IPS DF 4.7 (cell line): ENCODE results near the gene FMR1NB.

Experiments
- DNase-seq: peaks from one replicate; pipeline ENCODE4 v3.0.0-alpha.2; 2013; ENCODE audit warnings: low spot score; ENCODE audit errors: extremely low read depth

The FMR1NB gene, protein sequence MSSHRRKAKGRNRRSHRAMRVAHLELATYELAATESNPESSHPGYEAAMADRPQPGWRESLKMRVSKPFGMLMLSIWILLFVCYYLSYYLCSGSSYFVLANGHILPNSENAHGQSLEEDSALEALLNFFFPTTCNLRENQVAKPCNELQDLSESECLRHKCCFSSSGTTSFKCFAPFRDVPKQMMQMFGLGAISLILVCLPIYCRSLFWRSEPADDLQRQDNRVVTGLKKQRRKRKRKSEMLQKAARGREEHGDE

DNA sequence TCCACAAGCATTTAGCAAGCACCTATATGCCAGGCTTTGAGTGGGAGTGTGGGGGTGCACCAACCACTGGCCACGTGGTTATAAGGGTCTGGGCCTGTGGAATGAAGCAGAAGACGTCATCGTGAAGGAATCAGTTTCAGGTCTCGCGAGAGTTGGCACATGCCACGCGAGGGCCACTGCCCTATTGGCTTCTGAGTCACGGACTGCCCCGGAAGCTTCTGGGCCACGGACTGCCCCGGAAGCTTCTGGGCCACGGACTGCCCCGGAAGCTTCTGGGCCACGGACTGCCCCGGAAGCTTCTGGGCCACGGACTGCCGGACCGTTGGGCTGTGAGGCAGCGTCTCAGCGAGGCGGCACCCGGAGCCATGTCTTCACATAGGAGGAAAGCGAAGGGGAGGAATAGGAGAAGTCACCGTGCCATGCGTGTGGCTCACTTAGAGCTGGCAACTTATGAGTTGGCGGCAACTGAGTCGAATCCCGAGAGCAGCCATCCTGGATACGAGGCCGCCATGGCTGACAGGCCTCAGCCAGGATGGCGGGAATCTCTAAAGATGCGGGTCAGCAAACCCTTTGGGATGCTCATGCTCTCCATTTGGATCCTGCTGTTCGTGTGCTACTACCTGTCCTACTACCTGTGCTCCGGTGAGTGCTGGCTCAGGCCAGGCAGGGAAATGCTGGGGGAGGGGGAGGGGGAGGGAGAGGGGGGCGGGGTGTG lies at the start of gene FMR1NB:
Gene FMR1NB (plus strand): TSS at position 300 of the 715 bp plus-strand sequence. CDS start 66 bp downstream, at position 366.
- DNase-seq = no peak

DNA sequence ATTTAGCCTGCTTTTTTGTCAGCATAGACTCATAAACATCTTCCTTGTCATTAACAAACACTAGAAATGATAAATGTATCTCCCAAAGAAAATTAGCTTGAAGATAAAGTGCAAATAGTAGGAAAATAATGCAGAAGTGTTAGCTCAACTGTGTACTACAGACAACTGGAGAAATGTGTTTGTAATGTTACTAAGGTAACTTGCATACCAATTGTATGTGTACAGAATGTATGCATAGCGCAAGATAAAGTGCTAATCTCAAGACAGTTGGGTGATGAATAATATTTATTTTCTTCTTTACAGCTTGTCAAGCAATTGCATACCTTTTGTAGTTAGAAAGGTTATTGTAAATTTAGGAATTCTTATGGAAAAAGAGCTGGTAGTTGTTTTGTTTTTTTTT lies 47.3 kb upstream of the FMR1NB start:
- no peak for DNase-seq

DNA sequence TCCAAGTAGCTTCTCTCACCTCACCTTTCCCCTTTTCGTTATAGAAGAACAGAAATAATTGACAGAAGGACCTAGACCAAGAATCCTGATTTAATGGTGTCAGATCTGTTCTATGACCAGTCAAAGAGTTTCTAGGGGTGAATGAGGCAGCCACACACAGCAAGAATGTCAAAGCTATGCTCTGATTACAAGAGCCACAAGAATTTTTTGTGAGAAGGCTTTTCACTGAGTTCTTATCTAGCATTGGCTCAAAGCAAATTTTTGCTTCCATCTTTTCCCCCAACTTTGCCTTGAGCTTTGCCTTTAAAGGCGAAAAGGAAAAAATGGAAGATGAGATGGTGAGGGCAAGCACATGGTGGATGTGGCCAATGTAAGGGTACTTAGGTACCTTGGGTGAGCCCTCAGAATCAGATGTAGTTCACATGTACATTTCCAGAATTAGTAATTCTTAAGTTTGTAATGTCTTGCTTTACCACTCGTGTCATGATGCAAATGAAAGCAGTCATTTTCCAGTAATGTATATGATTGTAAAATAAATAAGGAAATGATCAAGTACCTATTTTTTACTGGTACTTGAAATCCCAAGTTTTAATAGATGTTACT lies 45.9 kb upstream of the FMR1NB start:
- DNase-seq = no peak

DNA sequence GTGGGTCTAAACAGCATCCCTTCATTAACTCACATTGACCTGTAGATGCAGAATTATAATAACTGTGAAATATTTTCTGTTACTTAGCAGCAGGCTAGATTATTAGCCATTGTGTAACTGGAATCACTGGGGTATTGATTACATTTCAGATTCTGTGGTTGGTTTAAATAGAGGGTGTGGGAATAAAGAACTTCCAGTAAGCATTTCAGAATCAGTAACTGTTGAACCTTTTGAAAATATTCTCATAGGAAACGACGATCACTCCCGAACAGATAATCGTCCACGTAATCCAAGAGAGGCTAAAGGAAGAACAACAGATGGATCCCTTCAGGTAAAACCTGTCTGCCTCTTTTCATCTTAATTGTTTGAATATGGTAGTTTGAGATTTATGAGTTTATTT lies 35.9 kb upstream of the FMR1NB start:
- DNase-seq = no peak

DNA sequence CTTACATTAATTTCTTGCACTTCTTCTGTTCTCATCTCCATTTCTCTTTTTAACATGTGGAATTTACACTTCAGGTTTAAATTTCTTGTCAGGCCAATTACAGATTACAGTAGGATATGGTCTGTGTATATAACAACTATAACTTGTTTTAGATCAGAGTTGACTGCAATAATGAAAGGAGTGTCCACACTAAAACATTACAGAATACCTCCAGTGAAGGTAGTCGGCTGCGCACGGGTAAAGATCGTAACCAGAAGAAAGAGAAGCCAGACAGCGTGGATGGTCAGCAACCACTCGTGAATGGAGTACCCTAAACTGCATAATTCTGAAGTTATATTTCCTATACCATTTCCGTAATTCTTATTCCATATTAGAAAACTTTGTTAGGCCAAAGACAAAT lies 32.6 kb upstream of the FMR1NB start:
- DNase-seq = no peak

DNA sequence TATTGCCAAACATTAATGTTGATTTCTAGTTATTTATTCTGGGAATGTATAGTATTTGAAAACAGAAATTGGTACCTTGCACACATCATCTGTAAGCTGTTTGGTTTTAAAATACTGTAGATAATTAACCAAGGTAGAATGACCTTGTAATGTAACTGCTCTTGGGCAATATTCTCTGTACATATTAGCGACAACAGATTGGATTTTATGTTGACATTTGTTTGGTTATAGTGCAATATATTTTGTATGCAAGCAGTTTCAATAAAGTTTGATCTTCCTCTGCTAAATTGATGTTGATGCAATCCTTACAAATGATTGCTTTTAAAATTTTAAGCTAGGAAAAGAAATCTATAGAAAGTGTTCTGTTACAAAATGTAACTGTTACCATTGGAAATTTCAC lies 30.8 kb upstream of the FMR1NB start:
- DNase-seq = no peak

DNA sequence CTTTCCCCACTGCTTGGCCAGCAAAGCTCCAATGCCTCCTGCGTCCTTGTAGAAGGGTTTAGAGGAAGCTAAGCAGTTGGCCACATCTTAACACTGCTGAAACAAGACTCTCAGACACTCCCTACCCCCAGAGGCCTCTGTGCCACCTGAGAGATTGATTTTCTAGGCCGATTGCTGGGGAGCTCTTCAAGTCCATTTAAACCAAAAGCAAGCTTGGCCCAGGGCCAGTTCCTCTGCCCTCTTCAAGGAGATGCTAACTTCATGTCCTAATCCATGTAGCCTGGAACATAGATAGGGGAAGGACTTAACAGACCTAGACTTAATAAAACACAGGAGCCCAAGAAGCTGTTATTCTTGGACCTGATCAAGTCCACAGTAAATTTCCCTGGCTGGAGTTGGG lies 27.2 kb upstream of the FMR1NB start:
- no peak for DNase-seq

DNA sequence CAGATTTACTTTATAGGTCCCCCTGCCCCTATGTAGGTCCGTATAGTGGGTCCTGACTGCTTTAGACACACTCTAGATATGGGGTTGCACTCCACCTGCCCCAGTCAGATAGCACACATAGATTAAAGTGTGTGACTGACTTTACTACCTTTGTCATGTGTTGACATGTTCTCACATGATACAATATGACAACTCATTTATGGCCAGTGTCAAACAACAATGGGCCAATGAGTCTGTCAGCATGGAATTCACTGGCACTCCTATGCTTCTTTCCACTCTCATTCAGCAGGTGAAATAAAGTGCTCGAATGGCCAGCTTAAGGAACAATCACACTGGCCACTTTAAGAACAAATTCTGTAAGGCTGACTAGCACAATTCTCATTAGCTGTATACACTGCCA lies 23.8 kb upstream of the FMR1NB start:
- DNase-seq = no peak

DNA sequence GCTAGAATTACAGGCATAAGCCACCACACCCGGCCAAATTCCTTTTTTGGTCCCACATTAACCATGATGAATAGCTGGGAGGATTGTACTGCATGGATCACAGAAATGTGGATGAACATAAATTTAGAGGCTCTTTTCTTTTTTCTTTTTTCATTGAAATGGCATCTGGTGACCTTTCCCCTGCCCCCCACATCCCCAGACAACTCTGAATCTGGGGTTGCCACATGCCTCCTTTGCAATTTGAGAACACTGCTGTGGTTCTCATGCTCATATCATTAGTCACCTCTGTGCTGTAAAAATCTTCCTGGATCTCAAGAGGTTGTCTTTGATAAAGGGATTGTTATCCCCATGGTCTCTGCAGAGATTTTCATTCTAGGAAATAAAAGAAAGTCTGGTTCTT lies 22.8 kb upstream of the FMR1NB start:
- no peak for DNase-seq

DNA sequence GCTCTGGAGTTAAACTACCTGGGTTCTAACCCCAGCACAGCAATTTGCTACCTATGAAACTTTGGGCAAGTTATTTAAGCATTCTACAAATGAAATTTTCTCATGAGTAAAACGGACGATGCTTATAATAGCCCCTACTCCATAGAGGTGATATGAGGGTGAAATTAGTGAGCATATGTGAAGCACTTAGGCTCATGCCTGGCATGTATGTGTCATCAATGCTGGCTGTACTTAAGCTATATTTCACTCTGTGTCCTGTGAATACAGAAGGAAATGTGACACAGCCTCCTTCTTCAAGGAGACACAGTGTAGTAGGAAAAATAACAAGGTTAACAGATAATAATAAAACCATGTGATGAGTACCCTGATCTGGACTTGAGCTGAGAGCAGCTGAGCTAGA lies 20.4 kb upstream of the FMR1NB start:
- DNase-seq = no peak

DNA sequence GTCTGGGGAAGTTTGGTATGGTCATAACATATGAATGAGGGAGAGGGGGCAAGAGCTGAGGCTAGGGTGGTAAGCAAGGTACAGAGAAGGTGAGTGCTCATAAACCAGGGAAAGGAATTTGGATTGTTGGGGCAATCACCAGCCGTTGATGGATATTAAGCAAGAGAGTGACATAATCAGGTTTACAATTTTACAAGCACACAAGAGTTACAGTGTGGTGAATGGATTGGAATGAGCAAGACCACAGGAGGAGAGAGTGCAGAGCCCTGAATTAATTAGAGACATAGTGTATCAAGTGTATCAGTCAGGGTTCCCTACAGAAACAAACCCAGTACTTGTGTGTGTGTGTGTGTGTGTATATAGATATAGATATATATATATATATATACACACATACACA lies 18.7 kb upstream of the FMR1NB start:
- DNase-seq = no peak

DNA sequence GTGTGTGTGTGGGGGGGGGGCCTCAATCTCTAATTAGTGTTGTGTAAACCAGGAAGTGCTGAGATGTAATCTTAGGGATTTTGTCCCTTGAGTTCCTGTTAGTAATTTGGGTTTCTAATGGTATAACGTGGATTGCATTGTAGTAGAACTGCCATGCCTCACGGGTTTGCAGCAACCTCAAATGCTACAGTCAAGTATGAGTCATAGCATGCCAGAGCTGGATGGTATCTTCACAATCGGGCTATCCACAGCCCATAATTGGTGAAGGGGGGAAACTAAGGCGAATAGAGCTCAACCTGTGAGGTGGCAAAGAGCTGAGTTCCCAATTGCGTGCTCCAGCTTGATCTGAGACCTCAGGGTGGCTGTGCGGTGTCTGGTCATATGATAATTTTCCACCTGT lies 2.2 kb upstream of the FMR1NB start:
- no peak for DNase-seq

DNA sequence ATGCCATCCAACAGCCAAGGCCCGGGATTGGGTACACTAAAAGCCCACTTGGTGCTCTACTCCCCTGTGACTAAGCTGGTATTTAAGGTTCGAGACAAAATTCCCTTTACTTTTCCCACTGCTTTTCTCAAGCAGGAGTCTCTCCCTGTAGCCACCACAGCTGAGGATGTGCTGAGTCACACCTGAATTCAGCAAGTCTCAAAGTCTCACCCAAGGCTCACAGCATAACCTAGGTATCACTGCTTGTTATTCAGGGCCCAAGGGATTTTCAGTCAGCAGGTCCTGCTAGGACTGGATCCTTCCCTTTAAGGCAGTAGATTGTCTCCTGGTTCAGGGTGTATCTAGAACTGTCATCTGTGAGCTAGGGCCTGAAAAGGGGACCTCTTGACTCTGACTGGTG lies 39.2 kb downstream of the FMR1NB start:
- no peak for DNase-seq

DNA sequence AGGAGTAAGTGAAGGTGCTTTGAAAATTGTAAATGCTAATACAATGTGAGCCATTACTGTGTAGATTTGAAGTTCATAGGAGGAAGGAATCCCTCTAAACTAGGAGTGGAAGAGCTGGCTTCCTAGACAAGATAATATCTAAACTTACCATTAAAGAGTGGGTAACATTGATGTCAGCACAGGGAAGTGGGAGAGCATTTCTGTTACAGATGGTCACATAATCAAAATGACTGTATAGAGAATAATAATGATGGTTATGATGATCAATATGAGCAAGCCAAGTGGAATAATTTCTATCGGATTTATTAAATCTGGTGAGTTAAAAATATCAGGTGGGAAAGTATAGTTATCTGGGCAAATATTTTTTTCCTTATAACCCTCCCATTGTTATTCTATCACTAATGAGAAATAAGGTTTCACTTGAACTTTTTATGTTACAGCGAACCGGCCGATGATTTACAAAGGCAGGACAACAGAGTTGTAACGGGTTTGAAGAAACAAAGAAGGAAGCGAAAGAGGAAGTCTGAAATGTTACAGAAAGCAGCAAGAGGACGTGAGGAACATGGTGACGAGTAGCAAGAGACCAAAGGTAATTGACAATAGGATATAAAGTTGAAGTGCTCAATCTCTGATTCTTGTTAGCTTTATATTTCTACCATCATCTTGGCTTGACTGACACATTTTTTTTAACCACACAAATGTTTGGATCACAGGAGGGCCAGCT lies 43.5 kb downstream of the FMR1NB start:
- DNase-seq = no peak

DNA sequence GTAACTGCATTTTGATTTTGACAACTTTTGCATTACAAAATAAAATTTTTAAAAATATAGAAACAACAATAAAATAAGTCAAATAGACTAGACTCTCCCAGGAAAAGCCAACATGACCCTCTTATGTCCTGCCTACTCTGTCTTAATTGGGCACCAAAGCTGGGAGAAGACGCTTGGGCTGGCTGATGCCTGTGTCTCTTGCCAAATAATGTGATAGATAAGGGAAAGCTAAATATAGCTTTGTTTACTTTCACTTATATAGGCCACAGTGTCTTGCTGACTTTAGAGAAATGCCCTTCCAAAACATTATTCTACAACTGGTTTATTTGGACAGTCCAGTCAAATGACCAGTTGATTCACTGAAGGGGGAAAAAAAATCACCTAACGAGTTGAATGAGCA lies 54.2 kb downstream of the FMR1NB start:
- DNase-seq = no peak

DNA sequence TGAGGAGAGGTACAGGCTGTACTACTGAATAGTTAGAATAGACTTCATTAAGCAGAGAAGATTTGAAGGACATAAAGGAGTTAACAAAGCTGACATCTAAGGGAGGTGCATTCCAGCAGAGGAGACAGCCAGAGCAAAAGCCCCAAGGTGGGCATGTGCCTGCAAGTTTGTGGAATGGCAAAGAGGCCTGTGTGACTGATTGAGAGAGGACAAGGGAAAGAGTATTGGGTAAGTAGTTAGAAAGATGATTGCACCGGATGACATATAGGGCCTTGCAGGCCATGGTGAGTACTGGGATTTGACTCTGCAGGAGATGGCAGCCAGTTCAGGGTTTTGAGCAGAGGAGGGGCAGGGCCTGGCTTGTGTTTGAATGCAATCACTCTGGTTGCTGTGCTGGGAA lies 55.9 kb downstream of the FMR1NB start:
- no peak for DNase-seq

DNA sequence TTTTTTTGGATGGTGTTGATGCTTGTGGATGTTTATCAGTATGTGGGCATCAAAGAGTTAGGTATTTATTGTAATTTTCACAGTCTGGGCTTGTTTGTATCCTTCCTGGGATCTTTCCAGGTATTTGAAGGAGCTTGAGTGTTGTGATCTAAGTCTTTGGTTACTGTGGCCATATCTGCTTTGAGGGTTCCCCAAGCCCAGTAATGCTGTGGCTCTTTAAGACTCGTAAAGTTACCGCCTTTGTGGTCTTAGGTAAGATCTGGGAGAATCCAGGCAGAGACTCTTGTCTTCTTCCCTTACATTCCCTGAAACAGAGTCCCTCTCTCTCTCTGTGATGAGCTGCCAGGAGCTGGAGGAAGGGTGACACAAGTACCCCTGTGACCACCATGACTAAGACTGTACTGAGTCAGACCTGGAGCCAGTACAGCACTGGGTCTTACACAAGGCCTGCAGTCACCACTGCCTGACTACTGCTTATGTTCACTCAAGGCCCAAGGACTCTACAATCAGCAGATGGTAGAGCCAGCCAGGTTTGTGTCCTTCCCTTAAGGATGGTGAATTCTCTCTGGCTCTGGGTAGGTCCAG lies 62.2 kb downstream of the FMR1NB start:
- no peak for DNase-seq

DNA sequence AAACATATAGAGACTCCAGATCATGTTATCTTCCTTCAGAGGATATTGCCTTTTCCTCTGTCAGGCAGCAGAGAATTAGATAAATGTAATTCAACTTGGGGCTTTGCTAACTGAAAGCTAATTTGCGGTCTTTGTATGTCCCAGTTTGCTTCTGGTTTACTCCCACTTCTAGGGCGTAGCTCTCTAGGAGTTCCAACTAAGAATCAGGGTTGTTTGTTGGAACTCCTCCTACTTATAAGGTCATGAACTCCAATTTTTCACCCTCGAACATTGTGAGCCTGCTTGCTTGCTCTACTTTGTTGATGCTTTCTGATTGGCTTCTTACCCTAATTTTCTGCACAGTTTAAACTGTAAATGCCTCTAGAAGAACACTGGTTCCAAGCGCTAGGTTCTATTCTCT lies 66.1 kb downstream of the FMR1NB start:
- DNase-seq = no peak

DNA sequence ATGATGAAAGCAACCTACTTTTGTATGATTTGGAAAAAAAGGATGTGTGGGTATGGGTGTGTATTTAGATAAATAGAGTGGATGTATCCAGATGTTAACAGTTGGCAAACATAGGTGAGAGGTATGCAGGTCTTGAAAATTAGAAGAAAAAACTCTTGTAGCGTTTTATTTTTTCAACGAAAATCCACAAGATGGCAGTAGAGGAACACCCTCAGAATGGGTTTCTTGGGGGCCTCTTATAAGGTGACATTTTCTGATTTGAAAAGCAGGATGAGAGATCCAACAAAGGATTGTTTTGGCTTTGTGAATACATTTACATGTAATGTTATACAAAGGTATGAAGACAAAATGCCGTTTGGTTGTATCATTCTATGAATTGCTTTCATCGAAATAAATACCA lies 68.3 kb downstream of the FMR1NB start:
- no peak for DNase-seq

DNA sequence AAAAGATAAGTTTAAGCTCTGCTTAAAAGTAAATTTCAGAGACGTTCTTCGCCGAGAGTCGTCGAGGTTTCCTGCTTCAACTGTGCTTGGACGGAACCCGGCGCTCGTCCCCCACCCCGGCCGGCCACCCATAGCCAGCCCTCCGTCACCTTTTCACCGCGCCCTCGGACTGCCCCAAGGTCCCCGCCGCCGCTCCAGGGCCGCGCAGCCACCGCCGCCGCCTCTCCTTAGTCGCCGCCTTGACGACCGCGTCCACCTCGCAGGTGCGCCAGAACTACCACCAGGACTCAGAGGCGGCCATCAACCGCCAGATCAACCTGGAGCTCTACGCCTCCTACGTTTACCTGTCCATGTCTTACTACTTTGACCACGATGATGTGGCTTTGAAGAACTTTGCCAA lies 70.8 kb downstream of the FMR1NB start:
- no peak for DNase-seq

DNA sequence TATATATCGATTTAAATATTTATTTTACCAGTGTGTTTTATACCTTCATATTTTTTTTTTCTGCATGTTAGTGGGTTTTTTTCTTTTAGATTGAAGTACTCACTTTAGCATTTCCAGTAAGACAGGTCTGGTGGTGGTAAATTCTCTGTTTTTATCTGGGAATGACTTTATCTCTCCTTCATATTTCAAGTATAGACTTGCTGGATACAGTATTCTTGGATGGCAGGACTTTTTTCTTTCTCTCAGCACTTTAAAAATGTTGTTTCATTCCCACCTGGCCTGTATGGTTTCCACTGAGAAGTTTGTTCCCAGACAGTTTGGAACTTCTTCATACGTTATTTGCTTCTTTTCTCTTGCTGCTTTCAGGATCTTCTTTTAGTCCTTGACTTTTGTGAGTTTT lies 86.1 kb downstream of the FMR1NB start:
- DNase-seq = no peak
